GM12872 (cell line): Measurements from ENCODE around the gene CIBAR2.

Source experiments
- CTCF ChIP-seq: IDR thresholded peaks from 3 replicates; pipeline ENCODE4 v1.5.1; 2011; ENCODE audit warnings: low read depth, mild to moderate bottlenecking, low read length, moderate library complexity; ENCODE audit not compliant: insufficient read depth

Gene CIBAR2

GRCh38 chr16:85082173-85083050 is 29.9 kb downstream of the CIBAR2 start:
- TF ChIP-seq CTCF = no peak

GRCh38 chr16:85081765-85082164 is 30.5 kb downstream of the CIBAR2 start:
- no peak for TF ChIP-seq CTCF

- no peak for TF ChIP-seq CTCF
These were observed 31.2 kb downstream of the CIBAR2 start for GRCh38 chr16:85081038-85081437.

- TF ChIP-seq CTCF = no peak
These were observed 32.3 kb downstream of the CIBAR2 start for GRCh38 chr16:85079785-85080570.

- no peak for TF ChIP-seq CTCF
These were observed 33.3 kb downstream of the CIBAR2 start for GRCh38 chr16:85078952-85079351.

GRCh38 chr16:85078226-85078625 is 34.0 kb downstream of the CIBAR2 start:
- TF ChIP-seq CTCF = no peak

GRCh38 chr16:85077576-85078125 is 34.6 kb downstream of the CIBAR2 start:
- no peak for TF ChIP-seq CTCF
